Measurements from ENCODE around the gene POLR1G. TPM values are rescaled to one million over a fixed set of nuclear protein-coding genes. Genes with fewer than 3 reads are reported as not detected.

POLR1G gene
- total and polyA plus RNA-seq, 2 experiments from 2014 or later = 6.0 to 17.8 TPM

DNA sequence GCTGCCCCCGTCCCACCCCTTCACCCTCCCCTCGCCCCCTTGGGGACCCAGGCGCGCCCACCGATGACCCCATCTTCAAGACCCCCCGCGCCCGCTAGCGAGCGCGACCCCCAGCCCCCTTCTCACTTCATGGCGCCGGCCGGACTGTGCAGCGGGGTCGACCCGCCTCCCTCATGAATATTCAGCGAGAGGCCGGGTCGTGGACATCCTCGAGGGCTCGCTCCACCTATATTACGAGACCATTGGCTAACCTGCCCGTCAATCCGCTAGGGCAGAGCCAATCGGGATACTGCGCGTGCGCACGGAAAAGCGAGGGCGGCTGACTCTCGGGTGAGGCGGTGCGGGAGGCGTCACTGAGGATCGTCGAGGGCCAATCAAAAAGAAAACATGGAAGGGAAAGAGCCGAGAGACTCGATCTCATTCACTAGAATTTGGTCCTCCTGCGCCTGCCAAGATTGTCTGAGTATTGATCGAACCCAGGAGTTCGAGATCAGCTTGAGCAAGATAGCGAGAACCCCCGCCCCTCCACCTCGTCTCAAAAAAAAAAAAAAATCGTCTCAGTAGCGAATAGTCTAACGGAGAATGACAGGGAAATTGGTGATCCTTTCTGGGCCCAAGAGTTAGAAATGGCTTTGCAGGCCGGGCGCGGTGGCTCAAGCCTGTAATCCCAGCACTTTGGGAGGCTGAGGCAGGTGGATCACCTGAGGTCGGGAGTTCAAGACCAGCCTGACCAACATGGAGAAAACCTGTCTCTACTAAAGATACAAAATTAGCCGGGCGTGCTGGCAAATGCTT is 35.8 kb upstream of the POLR1G start, which contains the start of gene ERCC2:
Gene ERCC2 (minus strand): TSS at position 164 of the 795 bp plus-strand sequence. CDS start 33 bp downstream, at position 131.
- Histone ChIP-seq H3K9me3 (ENCODE audit: low read depth) (no peaks in the 10 kb centered on the region), H3K27me3 (no peaks in the 10 kb centered on the region), H3K27ac (peak within 1 kb of the TSS; percentile 80), H3K36me3 (no peaks in the 10 kb centered on the region), H3K4me1 (ENCODE audit: low read depth) (no peaks in the 10 kb centered on the region), H3K4me3 (peak within 1 kb of the TSS; percentile 61)
- TF ChIP-seq CTCF (IDR thresholded peaks at IDR 0.05; ENCODE audit: low read depth, low read length) = no peak
- peak; percentile 98 to 99 for DNase-seq (ENCODE audit: low read depth in 1 of 2, low spot score in 1 of 2)

DNA sequence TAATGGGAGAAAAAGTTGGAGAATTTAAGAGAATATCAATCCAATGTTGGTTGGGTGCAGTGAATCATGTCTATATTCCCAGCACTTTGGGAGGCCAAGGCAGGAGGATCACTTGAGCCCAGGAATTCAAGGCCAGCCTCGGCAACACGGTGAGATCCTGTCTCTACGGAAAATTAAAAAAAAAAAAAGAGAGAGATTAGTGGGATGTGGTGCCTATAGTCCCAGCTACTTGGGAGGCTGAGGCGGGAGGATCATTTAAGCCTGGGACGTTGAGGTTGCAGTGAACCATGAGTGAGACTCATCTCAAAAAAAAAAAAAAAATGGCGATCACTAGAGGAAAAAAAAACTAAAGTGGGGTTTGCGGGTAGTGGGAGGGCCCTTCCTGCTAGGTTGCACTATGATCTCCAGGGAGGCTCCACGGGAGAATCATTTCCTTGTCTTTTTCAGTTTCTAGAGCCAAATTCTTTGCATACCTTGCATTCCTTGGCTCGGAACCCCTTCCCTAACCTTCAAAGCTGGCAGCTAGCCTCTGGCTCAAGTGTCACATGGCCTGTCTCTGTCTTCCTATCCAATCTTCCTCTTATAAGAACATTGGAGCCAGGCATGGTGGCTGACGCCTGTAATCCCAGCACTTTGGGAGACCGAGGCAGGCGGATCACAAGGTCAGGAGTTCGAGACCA is 30.3 kb upstream of the POLR1G start:
- H3K36me3 ChIP-seq = no peaks in the 10 kb centered on the region

GRCh38 chr19:45380107-45380506 is 26.3 kb upstream of the POLR1G start:
- H3K4me3 ChIP-seq = no peak overlapping the region
- H3K27me3 ChIP-seq = peaks cover 3% of the 10 kb centered on the region
- DNase-seq (ENCODE audit: low read depth in 1 of 2, low spot score in 1 of 2) = no peak
- no peak for TF ChIP-seq CTCF (IDR thresholded peaks at IDR 0.05; ENCODE audit: low read depth, low read length)
- no peaks in the 10 kb centered on the region for H3K9me3 ChIP-seq (ENCODE audit: low read depth)
- peaks cover 7% of the 10 kb centered on the region for H3K4me1 ChIP-seq (ENCODE audit: low read depth)
- no peaks in the 10 kb centered on the region for H3K36me3 ChIP-seq
- H3K27ac ChIP-seq = peak overlapping the region; percentile 39

More for the DNA sequence above, 30.3 kb upstream of the POLR1G start:
- no peak for TF ChIP-seq CTCF (IDR thresholded peaks at IDR 0.05; ENCODE audit: low read depth, low read length)
- Histone ChIP-seq H3K4me3 (no peak overlapping the region), H3K4me1 (ENCODE audit: low read depth) (peaks cover 7% of the 10 kb centered on the region), H3K27ac (peak overlapping the region; percentile 82), H3K9me3 (ENCODE audit: low read depth) (no peaks in the 10 kb centered on the region), H3K27me3 (no peaks in the 10 kb centered on the region)
- peak; percentile 54 to 99 for DNase-seq (ENCODE audit: low read depth in 1 of 2, low spot score in 1 of 2)

DNA sequence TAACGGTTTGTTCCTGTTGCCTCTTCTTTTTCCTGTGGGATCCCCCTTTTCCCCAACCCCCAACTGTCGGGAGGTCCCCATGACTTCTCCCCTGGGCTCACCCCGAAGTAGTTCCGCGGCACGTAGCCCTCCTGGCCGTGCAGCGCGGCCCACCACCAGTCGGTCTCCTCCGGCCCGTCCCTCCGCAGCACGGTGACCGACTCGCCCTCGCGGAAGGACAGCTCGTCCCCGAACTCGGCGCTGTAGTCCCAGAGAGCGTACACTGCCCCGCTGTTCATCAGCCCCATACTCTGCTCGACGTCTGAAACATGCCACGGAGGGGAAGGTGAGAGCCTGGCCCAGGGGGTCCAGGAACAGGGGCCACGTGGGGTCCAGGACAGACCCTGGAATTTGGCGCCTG is 24.0 kb upstream of the POLR1G start:
- no peaks in the 10 kb centered on the region for H3K9me3 ChIP-seq (ENCODE audit: low read depth)
- TF ChIP-seq CTCF (IDR thresholded peaks at IDR 0.05; ENCODE audit: low read depth, low read length) = no peak
- H3K27me3 ChIP-seq = peaks cover 14% of the 10 kb centered on the region
- DNase-seq (ENCODE audit: low read depth in 1 of 2, low spot score in 1 of 2) = no peak
- H3K4me1 ChIP-seq (ENCODE audit: low read depth) = no peaks in the 10 kb centered on the region
- H3K36me3 ChIP-seq = no peaks in the 10 kb centered on the region
- H3K27ac ChIP-seq = no peak overlapping the region
- no peak overlapping the region for H3K4me3 ChIP-seq

GRCh38 chr19:45385392-45386221 is 20.8 kb upstream of the POLR1G start:
- H3K36me3 ChIP-seq = no peaks in the 10 kb centered on the region
- H3K4me3 ChIP-seq = no peak overlapping the region
- H3K4me1 ChIP-seq (ENCODE audit: low read depth) = no peaks in the 10 kb centered on the region
- no peak for DNase-seq (ENCODE audit: low read depth in 1 of 2, low spot score in 1 of 2)
- H3K27ac ChIP-seq = no peak overlapping the region
- no peaks in the 10 kb centered on the region for H3K9me3 ChIP-seq (ENCODE audit: low read depth)
- no peak for TF ChIP-seq CTCF (IDR thresholded peaks at IDR 0.05; ENCODE audit: low read depth, low read length)
- H3K27me3 ChIP-seq = peaks cover 14% of the 10 kb centered on the region
